Ureter (tissue), 1 donor: Measurements from ENCODE around the gene MINK1. TPM values are rescaled to one million over a fixed set of nuclear protein-coding genes. Genes with fewer than 3 reads are reported as not detected.
"Not testable (repeated sequence)": the region's sequence is repeated elsewhere in the genome, so short reads cannot be mapped to it uniquely, and the experiment has no call there.

Experiments
- DNase-seq: peaks from one replicate; pipeline ENCODE4 v3.0.0-alpha.2; 2020; ENCODE audit warnings: low spot score
- total RNA-seq: library from RNA; stranded (reverse); gene quantifications from one replicate; pipeline ENCODE4 v1.2.4, GENCODE V29; 2023
- donor health status: DM: yes; HTN: yes; CAD: no.

Gene MINK1
- total RNA-seq, 1 donor from 2014 or later: 119 TPM

GRCh38 chr17:4899341-4900230 lies 66.4 kb downstream of the MINK1 start, which contains the start of gene C17orf107:
Gene C17orf107 (plus strand): TSS chr17:4899536. CDS start chr17:4899763, 227 bp downstream.
- no peak for DNase-seq

DNA sequence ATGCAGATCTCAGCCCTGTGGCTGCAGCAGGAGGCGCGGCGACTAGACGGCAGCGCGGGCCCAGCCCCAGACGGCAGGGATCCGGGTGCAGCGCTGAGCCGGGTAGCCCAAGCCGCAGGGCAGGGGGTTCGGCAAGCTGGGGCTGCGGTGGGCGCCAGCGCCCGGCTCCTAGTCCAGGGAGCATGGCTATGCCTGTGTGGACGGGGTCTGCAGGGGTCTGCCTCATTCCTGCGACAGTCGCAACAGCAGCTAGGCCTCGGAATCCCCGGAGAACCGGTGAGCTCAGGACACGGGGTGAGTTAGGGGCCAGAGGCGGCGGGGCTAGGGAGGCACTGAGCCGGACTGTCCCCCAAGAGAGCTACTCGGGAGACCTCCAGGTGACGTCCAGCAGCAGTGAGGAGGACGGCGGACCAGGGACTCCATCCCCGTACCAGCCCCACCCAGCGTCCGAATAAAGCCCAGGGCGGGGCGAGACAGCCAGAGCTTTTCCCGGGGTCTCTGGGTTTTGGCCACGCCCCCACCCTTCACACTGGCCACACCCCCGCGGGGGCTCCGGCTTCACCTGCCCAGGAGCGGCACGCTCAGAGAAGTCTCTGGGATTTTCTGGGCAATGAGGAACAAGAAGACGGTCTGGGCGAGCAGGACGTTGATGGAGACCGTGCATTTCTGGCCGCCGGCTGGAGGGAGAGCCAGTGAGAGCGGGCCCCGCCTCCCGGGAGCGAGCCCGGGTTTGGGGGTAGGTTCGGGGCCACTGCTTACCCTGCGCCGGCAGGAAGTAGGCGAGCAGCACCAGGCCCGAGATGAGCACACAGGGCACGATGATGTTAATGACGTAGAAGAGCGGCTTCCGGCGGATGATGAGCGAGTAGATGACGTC lies 67.3 kb downstream of the MINK1 start:
- DNase-seq: no peak

GRCh38 chr17:4901108-4901647 lies 68.0 kb downstream of the MINK1 start:
- DNase-seq: no peak

GRCh38 chr17:4901648-4902344 lies 68.7 kb downstream of the MINK1 start:
- DNase-seq: no peak

DNA sequence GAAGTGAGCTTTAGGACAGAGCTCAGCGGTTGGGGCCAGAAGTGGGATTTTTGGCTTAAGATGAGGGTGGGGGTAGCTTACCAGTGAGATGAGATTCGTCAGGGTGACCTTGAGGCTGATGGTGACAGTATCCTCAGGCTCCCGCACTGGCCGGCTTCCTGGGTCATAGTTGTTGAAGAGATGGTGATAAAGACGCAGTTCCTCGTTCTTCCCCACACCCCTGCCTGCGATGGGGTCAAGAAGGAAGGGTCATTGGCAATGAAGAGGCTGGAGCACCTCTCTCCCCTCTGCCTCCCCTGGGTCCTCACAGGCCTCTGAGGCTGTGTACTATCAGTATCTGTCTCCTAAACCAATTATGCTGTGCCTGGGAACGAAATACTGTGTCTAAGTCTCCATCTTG lies 69.4 kb downstream of the MINK1 start:
- DNase-seq: no peak

- DNase-seq: peak; percentile 85
These were observed 70.1 kb downstream of the MINK1 start, which contains the start of gene CHRNE for GRCh38 chr17:4903051-4903818. Gene CHRNE (minus strand): TSS chr17:4903098. CDS start chr17:4903063, 35 bp downstream.

- DNase-seq: not testable (repeated sequence)
These were observed 73.5 kb downstream of the MINK1 start for GRCh38 chr17:4906642-4907041.

DNA sequence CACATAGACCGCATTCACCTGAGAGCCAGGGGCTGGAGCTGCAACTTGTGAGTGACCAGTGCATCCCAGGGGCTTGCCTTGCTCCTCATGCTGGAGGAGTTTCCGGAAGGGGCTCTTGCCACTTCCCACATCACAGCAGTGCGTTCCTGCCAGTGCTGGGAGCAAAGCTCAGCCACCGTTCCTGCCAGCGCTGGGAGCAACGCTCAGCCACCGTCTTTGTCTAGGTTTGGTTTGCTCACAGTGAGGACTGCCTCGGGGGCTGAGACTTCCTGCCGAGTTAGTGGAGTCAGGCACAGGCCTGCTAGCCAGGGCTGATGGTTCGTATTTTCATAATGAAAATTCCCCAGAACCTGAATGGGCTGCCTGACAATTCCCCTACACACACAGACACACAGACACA lies 75.2 kb downstream of the MINK1 start:
- DNase-seq: no peak

DNA sequence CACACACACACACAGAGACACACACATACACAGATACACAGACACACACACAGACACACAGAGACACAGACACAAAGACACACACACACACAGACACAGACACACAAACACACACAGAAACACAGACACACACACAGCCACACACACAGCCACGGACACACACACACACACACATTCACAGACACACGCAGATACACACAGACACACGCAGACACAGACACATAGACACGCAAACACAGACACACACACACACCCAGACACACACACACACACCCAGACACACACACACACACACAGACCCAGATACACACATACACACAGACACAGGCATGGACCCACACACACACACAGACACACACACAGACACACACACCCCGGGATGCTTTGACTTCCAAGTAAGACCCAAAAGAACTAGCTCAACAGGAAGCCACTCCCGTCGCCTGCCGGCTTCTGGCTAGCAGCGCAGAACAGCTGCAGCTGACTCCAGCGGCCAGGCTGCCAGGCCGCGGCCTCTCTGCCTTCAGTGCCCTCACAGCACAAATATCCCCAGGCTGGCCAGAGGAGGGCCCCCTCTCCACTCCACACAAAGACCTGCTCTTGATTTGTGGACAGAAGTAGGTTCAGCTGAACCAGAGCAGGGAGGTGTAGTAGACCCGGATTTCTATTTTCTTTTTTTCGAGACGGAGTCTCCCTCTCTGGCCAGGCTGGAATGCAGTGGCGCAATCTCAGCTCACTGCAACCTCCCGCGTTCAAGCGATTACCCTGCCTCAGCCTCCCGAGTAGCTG lies 75.8 kb downstream of the MINK1 start:
- peak; percentile 91 for DNase-seq

DNA sequence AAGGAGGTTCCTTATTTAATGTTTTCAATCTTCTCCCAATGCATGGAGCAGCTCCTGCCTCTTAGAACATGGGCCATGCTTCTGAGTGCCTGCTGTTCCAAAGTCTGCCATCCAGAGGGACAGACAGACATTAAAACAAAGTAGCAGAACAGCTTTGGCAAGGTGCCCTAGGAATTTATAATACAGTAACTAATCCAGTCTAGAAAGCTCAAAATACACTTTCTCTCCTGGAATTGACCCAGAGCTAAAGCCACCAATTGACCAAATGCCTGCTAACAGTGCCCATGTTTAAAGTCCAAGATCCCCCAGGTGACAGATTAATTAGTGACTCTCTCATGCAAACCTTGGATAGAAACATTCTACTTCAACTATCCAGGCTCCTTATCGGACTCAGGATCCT lies 80.9 kb downstream of the MINK1 start:
- no peak for DNase-seq

GRCh38 chr17:4914551-4914950 lies 81.4 kb downstream of the MINK1 start:
- DNase-seq: not testable (repeated sequence)

- no peak for DNase-seq
These were observed 86.4 kb downstream of the MINK1 start for GRCh38 chr17:4919511-4920047.

DNA sequence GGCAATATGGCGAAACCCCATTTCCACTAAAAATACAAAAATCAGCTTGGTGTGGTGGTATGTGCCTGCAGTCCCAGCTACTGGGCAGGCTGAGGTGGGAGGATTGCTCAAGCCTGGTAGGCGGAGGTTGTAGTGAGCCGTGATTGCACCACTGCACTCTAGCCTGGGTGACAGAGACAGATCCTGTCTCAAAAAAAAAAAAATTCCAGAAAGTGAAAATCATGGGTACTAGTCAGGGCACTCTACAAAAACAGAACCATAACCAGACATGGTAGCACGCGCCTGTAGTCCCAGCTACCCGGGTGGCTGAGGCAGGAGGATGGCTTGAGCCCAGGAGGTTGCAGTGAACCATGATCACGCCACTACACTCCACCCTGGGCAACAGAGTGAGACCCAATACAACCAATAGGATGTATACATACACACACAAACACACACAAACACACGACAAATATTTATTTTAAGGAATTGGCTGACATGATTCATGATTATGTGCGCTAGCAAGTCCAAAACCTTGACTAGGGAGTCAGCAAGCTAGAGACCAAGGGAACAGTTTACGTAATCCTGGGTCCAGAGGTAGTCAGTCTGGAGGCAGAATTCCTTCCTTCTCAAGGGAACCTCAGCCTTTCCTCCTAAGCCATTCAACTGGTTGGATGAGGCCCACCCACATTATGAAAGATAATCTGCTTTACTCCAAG lies 87.4 kb downstream of the MINK1 start:
- DNase-seq: no peak

DNA sequence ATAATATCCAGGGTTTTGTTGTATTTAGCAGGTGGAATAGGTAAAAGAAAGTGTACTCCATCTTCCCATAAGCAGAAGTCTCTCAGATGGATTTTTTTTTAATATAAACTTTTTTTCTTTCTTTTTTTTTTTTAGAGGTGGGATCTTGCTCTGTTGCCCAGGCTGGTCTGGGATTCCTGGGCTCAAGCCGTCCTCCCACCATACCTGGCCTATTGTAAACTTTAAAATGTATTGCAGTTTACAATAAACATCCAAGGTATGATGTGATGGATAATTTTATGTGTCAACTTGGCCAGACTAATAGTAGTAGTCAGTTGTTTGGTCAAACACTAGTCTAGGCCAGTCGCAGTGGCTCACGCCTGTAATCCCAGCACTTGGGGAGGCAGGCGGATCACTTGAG lies 88.2 kb downstream of the MINK1 start:
- no peak for DNase-seq

GRCh38 chr17:4926577-4927335 lies 93.6 kb downstream of the MINK1 start:
- not testable (repeated sequence) for DNase-seq

GRCh38 chr17:4928881-4929280 lies 95.7 kb downstream of the MINK1 start:
- DNase-seq: no peak

GRCh38 chr17:4931963-4932362 lies 98.8 kb downstream of the MINK1 start, which contains the start of gene GP1BA:
Gene GP1BA (plus strand): TSS chr17:4932277. CDS start chr17:4932605, 328 bp downstream.
- DNase-seq: no peak

DNA sequence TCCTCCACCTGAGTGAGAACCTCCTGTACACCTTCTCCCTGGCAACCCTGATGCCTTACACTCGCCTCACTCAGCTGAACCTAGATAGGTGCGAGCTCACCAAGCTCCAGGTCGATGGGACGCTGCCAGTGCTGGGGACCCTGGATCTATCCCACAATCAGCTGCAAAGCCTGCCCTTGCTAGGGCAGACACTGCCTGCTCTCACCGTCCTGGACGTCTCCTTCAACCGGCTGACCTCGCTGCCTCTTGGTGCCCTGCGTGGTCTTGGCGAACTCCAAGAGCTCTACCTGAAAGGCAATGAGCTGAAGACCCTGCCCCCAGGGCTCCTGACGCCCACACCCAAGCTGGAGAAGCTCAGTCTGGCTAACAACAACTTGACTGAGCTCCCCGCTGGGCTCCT lies 99.6 kb downstream of the MINK1 start:
- no peak for DNase-seq
